ENCODE results near the gene RAPGEF4. TPM values are rescaled to one million over a fixed set of nuclear protein-coding genes. Genes with fewer than 3 reads are reported as not detected.
"Not testable (repeated sequence)": the region's sequence is repeated elsewhere in the genome, so short reads cannot be mapped to it uniquely, and the experiment has no call there.

Gene RAPGEF4
- total and polyA plus RNA-seq, 8 donors = 3.6 to 23.7 (median 9.8) TPM; not detected in 1

DNA sequence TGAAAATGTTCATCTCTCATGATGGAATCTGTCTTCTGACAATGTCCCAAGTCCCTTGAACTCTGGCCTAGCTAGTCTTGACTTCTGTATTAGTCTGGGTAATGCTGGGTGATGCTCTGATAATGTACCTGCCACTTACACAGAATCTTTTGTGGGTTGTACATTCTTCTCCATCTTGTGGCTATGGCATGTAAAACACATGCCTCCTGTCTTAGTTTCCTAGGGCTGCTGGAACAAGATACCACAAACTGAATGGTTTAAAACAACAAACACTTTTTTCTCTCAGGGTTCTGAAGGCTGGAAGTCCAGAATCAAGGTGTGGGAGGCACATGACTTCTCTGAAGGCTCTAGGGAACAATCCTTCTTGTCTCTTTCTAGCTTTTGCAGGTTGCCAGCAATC, 57.1 kb downstream of the RAPGEF4 start:
- no peak for DNase-seq
- TF ChIP-seq, protein P1, sequence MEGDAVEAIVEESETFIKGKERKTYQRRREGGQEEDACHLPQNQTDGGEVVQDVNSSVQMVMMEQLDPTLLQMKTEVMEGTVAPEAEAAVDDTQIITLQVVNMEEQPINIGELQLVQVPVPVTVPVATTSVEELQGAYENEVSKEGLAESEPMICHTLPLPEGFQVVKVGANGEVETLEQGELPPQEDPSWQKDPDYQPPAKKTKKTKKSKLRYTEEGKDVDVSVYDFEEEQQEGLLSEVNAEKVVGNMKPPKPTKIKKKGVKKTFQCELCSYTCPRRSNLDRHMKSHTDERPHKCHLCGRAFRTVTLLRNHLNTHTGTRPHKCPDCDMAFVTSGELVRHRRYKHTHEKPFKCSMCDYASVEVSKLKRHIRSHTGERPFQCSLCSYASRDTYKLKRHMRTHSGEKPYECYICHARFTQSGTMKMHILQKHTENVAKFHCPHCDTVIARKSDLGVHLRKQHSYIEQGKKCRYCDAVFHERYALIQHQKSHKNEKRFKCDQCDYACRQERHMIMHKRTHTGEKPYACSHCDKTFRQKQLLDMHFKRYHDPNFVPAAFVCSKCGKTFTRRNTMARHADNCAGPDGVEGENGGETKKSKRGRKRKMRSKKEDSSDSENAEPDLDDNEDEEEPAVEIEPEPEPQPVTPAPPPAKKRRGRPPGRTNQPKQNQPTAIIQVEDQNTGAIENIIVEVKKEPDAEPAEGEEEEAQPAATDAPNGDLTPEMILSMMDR (IDR thresholded peaks at IDR 0.05) = no peak
- TF ChIP-seq POLR2A (IDR thresholded peaks at IDR 0.05) (no peak), EP300 (IDR thresholded peaks at IDR 0.05) (no peak), POLR2AphosphoS5 (IDR thresholded peaks at IDR 0.05) (no peak)
- H3K9me3 ChIP-seq = no peaks in the 10 kb centered on the region
- no peak overlapping the region for H3K27ac ChIP-seq
- intact Hi-C loops (cut with DNase I; ENCODE audit: low total_unique reads) = no loop called here
- H3K4me1 ChIP-seq = no peaks in the 10 kb centered on the region
- no peak overlapping the region for H3K4me3 ChIP-seq
- no peaks in the 10 kb centered on the region for H3K36me3 ChIP-seq
- H3K27me3 ChIP-seq = no peaks in the 10 kb centered on the region

DNA sequence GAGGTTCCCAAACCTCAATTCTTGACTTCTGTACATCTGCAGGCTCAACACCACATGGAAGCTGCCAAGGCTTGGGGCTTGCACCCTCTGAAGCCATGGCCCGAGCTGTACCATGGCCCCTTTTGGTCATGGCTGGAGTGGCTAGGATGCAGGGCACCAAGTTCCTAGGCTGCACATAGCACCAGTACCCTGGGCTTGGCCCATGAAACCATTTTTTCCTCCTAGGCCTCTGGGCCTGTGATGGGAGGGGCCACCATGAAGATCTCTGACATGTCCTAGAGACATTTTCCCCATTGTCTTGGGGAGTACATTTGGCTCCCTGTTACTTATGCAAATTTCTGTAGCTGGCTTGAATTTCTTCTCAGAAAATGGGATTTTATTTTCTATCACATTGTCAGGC, 67.7 kb downstream of the RAPGEF4 start:
- H3K4me1 ChIP-seq, DNase-seq, H3K36me3 ChIP-seq, H3K27ac ChIP-seq, H3K4me3 ChIP-seq, H3K27me3 ChIP-seq: not testable (repeated sequence)
- WGBS, 5 donors = 73 to 100% (median 91%) methylated on average over 1 of the region's 1 CpG
- intact Hi-C loops (cut with DNase I; ENCODE audit: low total_unique reads) = loop anchor here (5.0 kb wide), 1 partner anchor 134 kb away; no protein-coding TSS in a partner anchor
- H3K9me3 ChIP-seq = peaks cover 0 to 11% (median 10%) of the 10 kb centered on the region in 4 donors

DNA sequence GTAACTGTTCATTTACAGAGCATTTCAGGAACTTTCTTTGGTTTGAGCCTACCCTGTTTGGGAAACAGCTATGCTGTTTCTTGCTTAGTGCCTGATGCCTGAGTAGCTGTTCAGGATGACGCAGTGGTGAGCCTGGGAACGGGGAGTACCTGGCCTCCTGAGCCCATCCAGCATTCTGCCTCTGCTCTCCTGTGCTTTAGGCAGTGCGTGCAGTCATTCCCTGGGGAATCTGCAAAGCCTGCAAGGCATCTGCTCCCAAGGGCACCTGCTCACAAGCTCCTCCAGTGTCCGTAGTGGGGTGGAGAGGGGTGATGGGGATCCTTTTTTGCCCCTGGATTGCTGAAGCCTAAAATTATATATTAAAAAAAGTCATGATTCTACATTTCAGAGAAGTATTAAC, 68.8 kb downstream of the RAPGEF4 start:
- DNase-seq = no peak
- TF ChIP-seq, protein P1 (IDR thresholded peaks at IDR 0.05) = no peak
- TF ChIP-seq POLR2AphosphoS5 (IDR thresholded peaks at IDR 0.05) (no peak), POLR2A (IDR thresholded peaks at IDR 0.05) (no peak), EP300 (IDR thresholded peaks at IDR 0.05) (no peak)
- Histone ChIP-seq H3K9me3 (peaks cover 0 to 11% (median 10%) of the 10 kb centered on the region in 4 donors), H3K4me1 (no peaks in the 10 kb centered on the region), H3K36me3 (no peaks in the 10 kb centered on the region), H3K4me3 (no peak overlapping the region), H3K27me3 (no peaks in the 10 kb centered on the region), H3K27ac (no peak overlapping the region)
- intact Hi-C loops (cut with DNase I; ENCODE audit: low total_unique reads) = loop anchor here (5.0 kb wide), 1 partner anchor 133 kb away; no protein-coding TSS in a partner anchor
- WGBS, 5 donors = 76 to 87% (median 84%) methylated on average over 4 of the region's 4 CpGs

DNA sequence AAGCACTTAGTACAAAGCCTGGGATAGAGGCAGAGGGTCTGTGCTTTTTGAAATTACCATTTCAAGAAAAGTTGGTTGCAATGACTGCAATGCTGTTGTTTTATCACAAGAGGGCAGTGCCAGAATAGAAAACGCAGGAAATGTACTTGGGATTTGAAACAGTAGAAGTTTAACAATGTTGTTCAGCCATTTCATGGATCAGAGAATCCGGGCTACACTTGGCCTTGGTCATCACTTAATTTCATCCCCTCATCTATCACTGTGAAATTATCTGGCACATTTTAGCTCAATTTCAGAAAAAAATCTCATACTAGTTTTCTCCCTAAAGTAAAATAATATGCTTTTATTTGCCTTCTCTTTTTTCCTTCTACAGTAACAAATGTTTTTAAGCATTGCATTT, 70.8 kb downstream of the RAPGEF4 start:
- WGBS, 5 donors = 0 to 4% (median 2%) methylated on average over 2 of the region's 2 CpGs
- Histone ChIP-seq H3K27ac (no peak overlapping the region), H3K36me3 (no peaks in the 10 kb centered on the region), H3K4me1 (no peaks in the 10 kb centered on the region), H3K9me3 (peaks cover 0 to 11% (median 10%) of the 10 kb centered on the region in 4 donors), H3K27me3 (no peaks in the 10 kb centered on the region), H3K4me3 (no peak overlapping the region)
- intact Hi-C loops (cut with DNase I; ENCODE audit: low total_unique reads) = no loop called here
- DNase-seq = peak in 1 of 2 donors; percentile 73
- TF ChIP-seq EP300 (IDR thresholded peaks at IDR 0.05) = no peak
- no peak for TF ChIP-seq POLR2A (IDR thresholded peaks at IDR 0.05)
- no peak for TF ChIP-seq POLR2AphosphoS5 (IDR thresholded peaks at IDR 0.05)
- TF ChIP-seq, protein P1 (IDR thresholded peaks at IDR 0.05) = peak in 5 of 7 experiments; percentile 58 to 88 (median 77)

DNA sequence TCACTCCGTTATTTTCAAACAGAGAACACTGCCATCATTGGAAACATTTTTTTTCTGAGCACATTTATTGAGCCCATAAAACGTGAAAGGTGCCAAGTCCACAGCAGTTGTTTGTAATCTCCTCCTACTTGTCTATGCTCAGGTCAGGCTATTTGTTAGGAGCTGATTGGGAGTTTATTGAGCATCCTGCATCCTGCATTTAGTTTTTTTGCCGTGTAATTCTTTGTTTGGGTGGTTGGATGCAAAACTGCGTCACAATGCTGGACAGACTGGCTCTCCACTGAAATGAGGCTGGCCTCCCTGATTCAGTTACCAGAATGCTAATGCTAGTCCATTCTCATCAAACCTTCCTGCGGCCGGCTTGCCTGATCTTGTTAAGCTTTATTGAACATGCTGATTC, 71.4 kb downstream of the RAPGEF4 start:
- intact Hi-C loops (cut with DNase I; ENCODE audit: low total_unique reads) = no loop called here
- H3K4me3 ChIP-seq = no peak overlapping the region
- DNase-seq = peak in 1 of 2 donors; percentile 27
- WGBS, 5 donors = 66 to 80% (median 78%) methylated on average over 6 of the region's 6 CpGs
- TF ChIP-seq EP300 (IDR thresholded peaks at IDR 0.05) = no peak
- TF ChIP-seq POLR2A (IDR thresholded peaks at IDR 0.05) = no peak
- TF ChIP-seq, protein P1 (IDR thresholded peaks at IDR 0.05) = no peak
- TF ChIP-seq POLR2AphosphoS5 (IDR thresholded peaks at IDR 0.05) = no peak
- H3K27me3 ChIP-seq = no peaks in the 10 kb centered on the region
- H3K9me3 ChIP-seq = peaks cover 0 to 11% (median 10%) of the 10 kb centered on the region in 4 donors
- no peak overlapping the region for H3K27ac ChIP-seq
- H3K36me3 ChIP-seq = no peaks in the 10 kb centered on the region
- H3K4me1 ChIP-seq = no peaks in the 10 kb centered on the region

All from stomach (tissue), 9 donors.